Suprapubic skin (tissue), 4 donors: ENCODE data around the gene LILRA6. TPM values are rescaled to one million over a fixed set of nuclear protein-coding genes. Genes with fewer than 3 reads are reported as not detected.
A peak's percentile ranks its signal among the peaks of the same experiment; 100 is the strongest.

ENCODE experiments used
- DNase-seq, 2 donors: peaks; one replicate each; pipeline ENCODE4 v3.0.0-alpha.2; 2019; ENCODE audit warnings: low spot score in 2 of 2
- H3K27ac ChIP-seq: fragments of 200-600 bp; sonication (generic); one replicate; pipeline ENCODE4 v1.5.1; 2019
- H3K27me3 ChIP-seq: fragments of 200-600 bp; sonication (generic); one replicate; pipeline ENCODE4 v1.5.1; 2019
- H3K36me3 ChIP-seq: fragments of 200-600 bp; sonication (generic); one replicate; pipeline ENCODE4 v1.5.1; 2019
- H3K4me1 ChIP-seq: fragments of 200-600 bp; sonication (generic); one replicate; pipeline ENCODE4 v1.5.1; 2019
- H3K4me3 ChIP-seq: fragments of 200-600 bp; sonication (generic); one replicate; pipeline ENCODE4 v1.5.1; 2019; ENCODE audit warnings: mild to moderate bottlenecking
- H3K9me3 ChIP-seq: fragments of 200-600 bp; sonication (generic); one replicate; pipeline ENCODE4 v1.5.1; 2019
- EP300 ChIP-seq: sonication (generic); formaldehyde crosslinking; IDR thresholded peaks from one replicate; pipeline ENCODE4 v1.6.1; 2017; ENCODE audit warnings: antibody characterized with exemption
- POLR2A ChIP-seq, 2 donors: fragments of 450-650 bp; IDR thresholded peaks; one replicate each; pipeline ENCODE4 v1.6.1; 2017; ENCODE audit warnings: antibody characterized with exemption in 2 of 2, mild to moderate bottlenecking in 2 of 2, moderate library complexity in 2 of 2
- POLR2AphosphoS5 ChIP-seq, 3 donors: sonication (generic); formaldehyde crosslinking; IDR thresholded peaks; one replicate each; pipeline ENCODE4 v1.6.1; 2017; ENCODE audit warnings: antibody characterized with exemption in 3 of 3
- WGBS: methylation state at CpG from one replicate; pipeline ENCODE4 v1.1.5; 2018; 5-methylcytosine and 5-hydroxymethylcytosine counted together
- total RNA-seq, 4 donors: library from RNA; depleted of rRNA; stranded (reverse); fragments of >200 nt; gene quantifications; one replicate each; pipeline ENCODE4 v1.1.0, GENCODE V29; 2016
- TF ChIP-seq, protein P1 (sequence below), 2 donors: fragments of 200-600 bp in 1 of 2; fragments of 450-650 bp in 1 of 2; sonication (generic) in 1 of 2; IDR thresholded peaks; one replicate each; pipeline ENCODE4 v1.5.1; 2016 to 2019; ENCODE audit warnings: antibody characterized with exemption in 2 of 2, mild to moderate bottlenecking in 1 of 2, moderate library complexity in 1 of 2

Gene LILRA6
- total RNA-seq, 4 donors from 2014 or later: 0.51 TPM; not detected in 3

DNA sequence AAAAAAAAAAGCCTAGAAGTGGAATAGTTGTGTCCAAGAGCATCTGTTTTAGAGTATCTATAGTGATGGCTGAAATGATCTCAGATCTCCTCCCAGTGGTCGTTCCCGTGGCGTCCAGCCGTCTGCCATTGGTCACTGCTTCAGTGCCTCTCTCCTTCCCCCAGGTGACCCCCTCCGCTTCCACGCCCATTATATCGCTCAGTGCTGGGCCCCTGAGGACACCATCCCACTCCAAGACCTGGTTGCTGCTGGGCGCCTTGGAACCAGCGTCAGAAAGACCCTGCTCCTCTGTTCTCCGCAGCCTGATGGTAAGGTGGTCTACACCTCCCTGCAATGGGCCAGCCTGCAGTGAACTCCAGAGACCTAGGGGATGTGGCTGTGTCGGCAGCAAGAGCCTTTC, 49.6 kb downstream of the LILRA6 start:
- no peak for DNase-seq
- peaks cover 16% of the 10 kb centered on the region for H3K36me3 ChIP-seq
- no peak overlapping the region for H3K4me3 ChIP-seq
- no peak overlapping the region for H3K27ac ChIP-seq
- H3K4me1 ChIP-seq: peaks cover 25% of the 10 kb centered on the region
- H3K9me3 ChIP-seq: no peaks in the 10 kb centered on the region
- TF ChIP-seq POLR2A (IDR thresholded peaks at IDR 0.05) (no peak), POLR2AphosphoS5 (IDR thresholded peaks at IDR 0.05) (no peak), EP300 (no peak)
- TF ChIP-seq, protein P1, sequence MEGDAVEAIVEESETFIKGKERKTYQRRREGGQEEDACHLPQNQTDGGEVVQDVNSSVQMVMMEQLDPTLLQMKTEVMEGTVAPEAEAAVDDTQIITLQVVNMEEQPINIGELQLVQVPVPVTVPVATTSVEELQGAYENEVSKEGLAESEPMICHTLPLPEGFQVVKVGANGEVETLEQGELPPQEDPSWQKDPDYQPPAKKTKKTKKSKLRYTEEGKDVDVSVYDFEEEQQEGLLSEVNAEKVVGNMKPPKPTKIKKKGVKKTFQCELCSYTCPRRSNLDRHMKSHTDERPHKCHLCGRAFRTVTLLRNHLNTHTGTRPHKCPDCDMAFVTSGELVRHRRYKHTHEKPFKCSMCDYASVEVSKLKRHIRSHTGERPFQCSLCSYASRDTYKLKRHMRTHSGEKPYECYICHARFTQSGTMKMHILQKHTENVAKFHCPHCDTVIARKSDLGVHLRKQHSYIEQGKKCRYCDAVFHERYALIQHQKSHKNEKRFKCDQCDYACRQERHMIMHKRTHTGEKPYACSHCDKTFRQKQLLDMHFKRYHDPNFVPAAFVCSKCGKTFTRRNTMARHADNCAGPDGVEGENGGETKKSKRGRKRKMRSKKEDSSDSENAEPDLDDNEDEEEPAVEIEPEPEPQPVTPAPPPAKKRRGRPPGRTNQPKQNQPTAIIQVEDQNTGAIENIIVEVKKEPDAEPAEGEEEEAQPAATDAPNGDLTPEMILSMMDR (IDR thresholded peaks at IDR 0.05): no peak
- WGBS: 90% methylated on average over 10 of the region's 11 CpGs
- H3K27me3 ChIP-seq: no peaks in the 10 kb centered on the region

- Histone ChIP-seq H3K27me3 (no peaks in the 10 kb centered on the region), H3K27ac (peak overlapping the region; percentile 98), H3K4me3 (peak overlapping the region; percentile 68), H3K9me3 (no peaks in the 10 kb centered on the region), H3K36me3 (peaks cover 18% of the 10 kb centered on the region), H3K4me1 (peaks cover 30% of the 10 kb centered on the region)
- no peak for TF ChIP-seq POLR2AphosphoS5 (IDR thresholded peaks at IDR 0.05)
- TF ChIP-seq, protein P1 (IDR thresholded peaks at IDR 0.05): no peak
- no peak for TF ChIP-seq EP300
- no peak for TF ChIP-seq POLR2A (IDR thresholded peaks at IDR 0.05)
- WGBS: 58% methylated on average over 19 of the region's 19 CpGs
- DNase-seq: no peak
Observed at GRCh38 chr19:54191811-54192453, 50.7 kb downstream of the LILRA6 start.

DNA sequence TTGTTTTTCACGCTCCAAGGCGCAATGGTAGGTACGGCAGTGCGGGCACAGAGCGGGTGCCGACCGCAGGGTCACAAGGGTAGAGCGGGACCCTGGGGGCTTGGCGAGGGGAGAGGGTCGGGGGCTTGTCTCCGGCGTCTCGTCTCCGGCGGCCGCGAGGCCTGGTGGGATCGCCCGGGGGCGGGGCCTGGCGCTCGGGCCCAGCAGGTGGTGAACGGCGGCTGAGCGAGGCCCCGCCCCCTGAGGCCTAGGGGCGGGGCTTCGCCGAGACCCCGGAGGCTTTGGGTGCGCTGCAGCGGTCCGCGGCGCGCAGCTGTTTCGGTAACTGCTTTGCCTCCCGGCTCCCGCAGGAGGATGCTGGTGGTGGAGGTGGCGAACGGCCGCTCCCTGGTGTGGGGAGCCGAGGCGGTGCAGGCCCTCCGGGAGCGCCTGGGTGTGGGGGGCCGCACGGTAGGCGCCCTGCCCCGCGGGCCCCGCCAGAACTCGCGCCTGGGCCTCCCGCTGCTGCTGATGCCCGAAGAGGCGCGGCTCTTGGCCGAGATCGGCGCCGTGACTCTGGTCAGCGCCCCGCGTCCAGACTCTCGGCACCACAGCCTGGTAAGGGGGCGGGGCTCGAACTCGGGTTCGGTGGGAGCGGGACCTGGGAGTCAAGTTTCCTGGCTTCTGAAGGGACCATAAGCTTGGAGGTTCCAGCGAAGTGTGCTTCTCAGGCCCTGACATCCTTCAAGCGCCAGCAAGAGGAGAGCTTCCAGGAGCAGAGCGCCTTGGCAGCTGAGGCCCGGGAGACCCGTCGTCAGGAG, 51.4 kb downstream of the LILRA6 start, which contains the start of gene TSEN34:
Gene TSEN34, plus strand, starts transcription at position 298 of the 800 bp plus-strand sequence. Its CDS starts 57 bp downstream, at position 355.
- Histone ChIP-seq H3K9me3 (no peaks in the 10 kb centered on the region), H3K36me3 (peaks cover 24% of the 10 kb centered on the region), H3K27me3 (no peaks in the 10 kb centered on the region), H3K27ac (peak within 1 kb of the TSS; percentile 98), H3K4me1 (peaks cover 30% of the 10 kb centered on the region), H3K4me3 (peak within 1 kb of the TSS; percentile 68)
- no peak for TF ChIP-seq EP300
- peak in 2 of 3 donors; percentile 55 to 60 for TF ChIP-seq POLR2AphosphoS5 (IDR thresholded peaks at IDR 0.05)
- TF ChIP-seq, protein P1 (IDR thresholded peaks at IDR 0.05): no peak
- peak in 1 of 2 donors; percentile 37 for TF ChIP-seq POLR2A (IDR thresholded peaks at IDR 0.05)
- peak in 1 of 2 donors; percentile 88 for DNase-seq
- WGBS: 0% methylated on average over 19 of the region's 77 CpGs

DNA sequence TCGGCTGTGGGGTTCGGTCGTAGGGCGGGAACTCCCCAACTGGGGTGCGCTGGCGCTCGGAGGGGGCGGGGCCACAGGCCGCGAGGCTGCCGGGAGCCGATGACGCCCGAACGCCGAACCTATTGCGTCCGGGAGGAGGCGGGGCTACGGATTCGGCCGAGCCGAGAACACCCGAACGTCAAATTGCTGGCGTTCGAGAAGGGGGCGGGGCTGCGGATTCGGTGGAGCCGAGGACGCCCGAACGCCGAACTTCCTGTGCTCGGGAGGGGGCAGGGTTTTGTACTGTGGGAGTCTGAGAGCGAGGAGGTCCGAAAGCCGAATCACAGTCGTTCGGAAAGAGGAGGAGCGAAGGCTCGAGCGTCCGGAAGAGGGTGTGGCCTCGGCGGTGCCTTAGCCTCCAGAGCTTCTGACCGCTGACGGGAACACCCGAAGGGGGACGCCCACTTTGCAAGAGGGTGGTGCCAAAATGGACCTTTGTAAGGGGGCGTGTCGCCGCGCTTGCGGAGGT, 52.0 kb downstream of the LILRA6 start:
- H3K27me3 ChIP-seq: no peaks in the 10 kb centered on the region
- peak overlapping the region; percentile 98 for H3K27ac ChIP-seq
- peak overlapping the region; percentile 68 for H3K4me3 ChIP-seq
- peaks cover 24% of the 10 kb centered on the region for H3K36me3 ChIP-seq
- DNase-seq: peak; percentile 100
- H3K9me3 ChIP-seq: no peaks in the 10 kb centered on the region
- H3K4me1 ChIP-seq: peaks cover 30% of the 10 kb centered on the region
- TF ChIP-seq POLR2AphosphoS5 (IDR thresholded peaks at IDR 0.05) (no peak), EP300 (no peak)
- under 1% methylated on average over 53 of the region's 56 CpGs for WGBS

GRCh38 chr19:54189735-54190502, 52.7 kb downstream of the LILRA6 start:
- 0% methylated on average over 20 of the region's 65 CpGs for WGBS
- TF ChIP-seq POLR2A (IDR thresholded peaks at IDR 0.05) (peak; percentile 47 to 68), POLR2AphosphoS5 (IDR thresholded peaks at IDR 0.05) (peak in 2 of 3 donors; percentile 75 to 78), EP300 (no peak)
- TF ChIP-seq, protein P1 (IDR thresholded peaks at IDR 0.05): no peak
- peaks cover 24% of the 10 kb centered on the region for H3K36me3 ChIP-seq

More at GRCh38 chr19:54189735-54190502, 52.7 kb downstream of the LILRA6 start:
- H3K27me3 ChIP-seq: no peaks in the 10 kb centered on the region
- peak overlapping the region; percentile 98 for H3K27ac ChIP-seq
- H3K4me1 ChIP-seq: peaks cover 30% of the 10 kb centered on the region
- H3K9me3 ChIP-seq: no peaks in the 10 kb centered on the region
- H3K4me3 ChIP-seq: peak overlapping the region; percentile 68
- DNase-seq: peak; percentile 100
